NOMO-1 treated with DMSO at 0.1 percent for 48 hours (cell line): ENCODE data around the gene TAF3.

Experiments
- DNase-seq: peaks from one replicate; lab custom pipeline; 2025; ENCODE audit not compliant: unreplicated experiment; lab: John Stamatoyannopoulos, UW

The TAF3 gene

DNA sequence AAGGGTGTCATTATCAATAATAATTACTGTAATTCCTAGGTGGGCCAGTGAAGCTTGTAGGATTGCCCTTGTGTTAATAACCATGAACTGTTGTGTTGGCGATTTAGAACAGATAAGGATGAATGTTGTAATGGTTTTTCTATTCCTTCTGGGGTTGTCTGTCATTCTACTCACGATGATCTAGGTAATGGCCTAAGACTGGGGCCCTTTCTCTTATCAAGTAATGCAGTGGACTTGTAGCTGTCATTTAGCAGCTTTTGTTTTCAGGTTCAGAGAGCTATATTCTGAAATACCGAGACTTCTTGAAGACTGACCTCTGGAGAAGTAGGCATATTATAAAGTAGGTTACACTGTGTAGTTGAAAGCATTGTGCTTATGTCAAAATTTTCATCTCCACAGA is 110.2 kb downstream of the TAF3 start:
- no peak for DNase-seq

DNA sequence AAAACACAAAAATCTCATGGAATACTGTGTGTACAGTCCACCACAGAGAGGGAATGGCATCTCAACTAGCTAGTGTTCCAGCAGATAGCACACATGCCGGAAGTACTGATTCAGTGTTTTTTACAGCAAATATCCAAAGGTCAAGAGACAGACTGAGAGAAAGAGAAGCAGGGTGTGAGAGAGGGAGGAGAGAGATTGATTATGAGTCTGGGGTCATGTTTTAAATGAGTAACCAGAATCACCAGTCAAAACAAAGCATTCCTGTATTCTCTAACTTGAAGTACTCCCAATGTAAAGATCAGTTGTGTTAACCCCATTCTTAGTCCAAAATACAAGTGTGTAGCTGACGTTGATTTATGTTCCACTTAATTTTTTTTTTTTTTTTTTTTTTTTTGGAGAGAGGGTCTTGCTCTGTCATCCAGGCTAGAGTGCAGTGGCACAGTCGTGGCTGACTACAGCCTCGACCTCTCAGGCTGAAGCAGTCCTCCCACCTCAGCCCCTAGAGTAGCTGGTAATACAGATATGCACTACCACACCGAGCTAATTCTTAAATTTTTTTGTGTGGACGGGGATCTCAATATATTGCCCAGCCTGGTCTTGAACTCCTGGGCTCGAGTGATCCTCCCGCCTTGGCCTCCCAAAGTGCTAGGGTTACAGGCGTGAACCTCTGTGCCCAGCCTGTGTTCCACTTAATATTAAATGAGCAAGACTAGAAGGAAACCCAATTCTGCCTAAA is 114.2 kb downstream of the TAF3 start:
- no peak for DNase-seq

DNA sequence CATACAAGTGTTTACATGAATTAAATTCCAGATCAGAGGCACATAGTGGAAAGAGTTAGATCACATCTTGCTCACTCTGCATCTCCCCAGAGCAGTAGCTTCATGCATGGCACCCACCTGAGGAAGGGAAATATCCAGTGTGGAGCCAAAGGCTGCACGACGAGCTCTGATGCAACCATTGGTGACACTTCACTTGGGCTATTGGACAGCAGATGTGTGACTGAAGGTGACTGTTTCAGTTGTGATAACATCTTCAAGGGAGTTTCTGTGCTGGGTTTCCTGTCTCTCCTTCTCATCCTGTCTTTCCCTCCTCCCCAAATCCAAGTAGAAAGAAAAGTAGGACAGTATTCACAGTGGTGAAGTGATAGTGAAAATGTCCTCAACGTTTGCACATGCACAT is 115.0 kb downstream of the TAF3 start:
- DNase-seq, result no peak

DNA sequence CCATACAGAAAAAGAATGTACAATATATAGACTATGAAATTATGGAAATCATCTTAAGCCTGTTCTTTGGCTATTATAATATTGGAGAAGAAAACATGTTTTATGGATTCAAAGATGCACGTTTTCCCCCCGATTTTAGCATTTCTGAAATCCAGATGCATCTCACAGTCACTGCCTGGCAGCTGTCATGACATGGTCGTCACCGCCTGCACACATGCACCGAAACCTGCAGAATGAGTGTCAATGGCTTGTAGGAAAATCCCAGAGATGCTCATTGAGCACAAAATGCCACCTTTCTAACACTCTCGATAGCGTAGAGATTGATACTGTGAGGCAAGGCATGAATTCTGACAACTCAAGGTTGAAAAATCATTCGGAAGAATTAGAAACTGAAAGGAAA is 115.5 kb downstream of the TAF3 start:
- DNase-seq, result no peak

DNA sequence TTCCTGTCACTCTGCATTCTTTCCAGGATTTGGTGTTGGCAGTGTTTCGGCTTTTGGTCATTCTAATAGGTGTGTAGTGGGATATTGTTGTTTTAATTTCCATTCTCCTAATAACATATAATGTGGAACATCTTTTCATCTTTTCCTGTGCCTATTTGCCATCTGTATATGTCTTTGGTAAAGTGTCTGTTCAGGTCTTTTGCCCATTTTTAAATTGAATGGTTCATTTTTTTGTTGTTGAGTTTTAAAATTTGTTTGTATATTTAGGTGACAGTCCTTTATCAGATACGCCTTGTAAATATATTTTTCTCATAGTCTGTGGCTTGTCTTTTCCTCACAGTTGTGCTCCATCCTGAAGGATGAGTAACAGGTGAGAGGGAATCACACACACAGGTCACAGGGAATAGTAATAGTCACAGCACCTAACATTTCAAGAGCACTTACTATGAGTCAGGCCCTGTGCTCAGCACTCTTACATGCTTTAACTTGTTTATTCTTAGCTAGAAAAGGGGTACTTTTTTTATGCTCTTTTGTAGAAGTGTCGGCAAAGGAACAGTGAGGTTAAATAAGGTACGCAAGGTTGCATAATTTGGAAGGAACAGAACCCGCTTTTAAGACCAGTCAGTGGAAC is 119.1 kb downstream of the TAF3 start:
- no peak for DNase-seq

DNA sequence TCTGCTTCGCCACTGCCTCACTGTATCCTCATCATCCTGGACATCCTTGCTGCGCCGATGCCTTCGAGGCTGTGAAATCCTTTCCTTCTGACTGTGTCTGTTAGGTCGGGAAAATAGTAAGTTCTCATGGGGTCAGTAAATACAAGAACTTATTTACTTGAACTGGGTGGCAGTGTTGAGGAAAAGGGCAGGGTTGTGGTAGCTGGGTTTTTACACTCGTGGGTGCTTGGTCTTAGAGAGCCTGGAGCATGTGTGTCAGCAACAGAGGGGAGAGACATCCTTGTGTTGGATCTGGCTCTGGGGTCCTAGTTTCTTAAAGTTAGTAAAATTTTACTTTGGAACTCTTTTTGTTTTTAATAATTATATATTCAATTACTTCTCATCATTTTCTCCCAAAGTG is 123.3 kb downstream of the TAF3 start:
- no peak for DNase-seq

DNA sequence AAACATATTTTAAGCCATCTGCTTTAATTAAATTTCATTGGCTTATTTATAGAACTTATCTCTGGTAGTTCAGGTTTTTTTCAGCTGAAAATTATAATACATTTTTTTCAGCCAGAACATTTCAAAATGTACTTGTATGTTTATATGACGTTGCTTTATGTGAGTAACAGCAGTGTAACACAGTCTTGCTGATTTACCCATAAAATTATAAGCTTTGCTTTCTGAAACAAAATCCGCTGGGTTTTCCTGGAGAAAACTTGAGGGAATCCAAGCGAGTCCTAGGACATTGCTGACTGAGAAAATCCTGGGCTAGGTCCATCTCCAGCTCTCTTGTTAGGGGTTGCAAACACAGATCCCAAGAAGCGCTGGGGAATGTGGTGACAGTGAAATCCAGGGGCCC is 124.0 kb downstream of the TAF3 start:
- no peak for DNase-seq

DNA sequence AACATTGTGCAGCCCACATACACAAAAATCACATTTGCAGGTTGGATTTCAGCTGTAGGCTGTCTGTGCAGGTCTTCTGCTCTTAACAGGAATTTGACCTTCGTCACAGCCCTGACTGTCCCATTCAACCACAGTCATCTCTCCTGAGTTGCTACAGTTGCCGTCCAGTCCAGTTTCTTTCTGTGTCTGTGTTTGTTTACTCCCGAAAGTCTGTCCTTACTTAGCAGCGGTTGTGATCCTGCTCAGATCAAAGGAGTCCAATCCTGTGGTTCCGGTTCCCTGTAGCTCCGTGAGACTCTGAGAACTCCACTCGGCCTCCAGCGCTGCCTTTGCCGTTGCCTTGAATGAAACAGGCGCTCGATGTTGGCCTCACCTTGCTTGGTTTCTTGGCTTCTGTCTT is 124.6 kb downstream of the TAF3 start:
- DNase-seq, result no peak

DNA sequence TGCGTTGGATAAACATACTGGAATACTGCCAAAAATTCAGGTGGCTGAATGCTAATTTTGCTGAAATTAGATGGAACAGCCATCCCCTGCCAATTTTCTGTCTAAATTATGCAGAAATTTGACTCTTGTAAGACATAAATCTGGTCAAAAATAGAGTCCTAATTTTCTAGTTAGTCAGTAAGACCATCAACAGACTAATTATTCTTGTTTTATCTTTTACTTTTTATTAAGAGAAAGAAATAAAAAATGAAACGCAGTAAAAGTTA is 125.8 kb downstream of the TAF3 start:
- DNase-seq, result no peak

DNA sequence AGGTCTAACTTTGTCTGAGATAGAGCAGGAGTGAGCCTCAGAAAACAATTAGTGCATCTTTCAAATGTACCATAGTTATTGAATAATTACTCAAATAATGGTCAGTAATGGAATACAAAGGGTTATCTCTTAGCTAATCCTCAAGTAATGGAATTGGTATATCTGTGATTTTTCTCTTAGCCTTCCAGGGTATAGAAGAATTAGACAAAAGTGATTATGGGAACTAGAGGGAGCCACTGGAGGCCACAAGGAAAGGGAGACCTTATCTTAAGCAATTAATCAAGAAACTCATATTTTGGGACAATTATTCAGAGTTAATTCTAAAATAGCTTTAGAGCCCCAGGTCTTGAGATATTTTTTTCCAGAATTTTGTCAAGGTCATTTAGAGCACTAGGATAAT is 126.2 kb downstream of the TAF3 start:
- DNase-seq, result no peak

DNA sequence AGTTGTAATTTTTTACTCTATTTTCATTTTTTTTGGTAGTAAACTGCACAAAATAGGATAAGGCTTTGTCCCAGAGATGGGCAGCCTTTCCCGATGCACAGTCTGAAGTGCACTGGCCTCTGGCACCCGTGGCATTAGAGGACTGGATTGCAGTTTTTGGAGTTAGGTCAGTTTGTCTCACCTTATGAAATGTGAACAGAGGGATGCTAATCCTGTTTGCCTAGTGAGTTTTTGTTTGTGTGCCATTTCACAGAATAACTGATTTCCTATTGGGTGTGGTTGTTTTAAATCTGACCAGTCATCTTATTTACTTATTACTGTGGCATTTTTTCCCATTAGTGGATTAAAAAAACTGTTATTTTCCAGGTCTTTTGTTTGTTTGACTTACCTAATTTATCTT is 126.7 kb downstream of the TAF3 start:
- no peak for DNase-seq

DNA sequence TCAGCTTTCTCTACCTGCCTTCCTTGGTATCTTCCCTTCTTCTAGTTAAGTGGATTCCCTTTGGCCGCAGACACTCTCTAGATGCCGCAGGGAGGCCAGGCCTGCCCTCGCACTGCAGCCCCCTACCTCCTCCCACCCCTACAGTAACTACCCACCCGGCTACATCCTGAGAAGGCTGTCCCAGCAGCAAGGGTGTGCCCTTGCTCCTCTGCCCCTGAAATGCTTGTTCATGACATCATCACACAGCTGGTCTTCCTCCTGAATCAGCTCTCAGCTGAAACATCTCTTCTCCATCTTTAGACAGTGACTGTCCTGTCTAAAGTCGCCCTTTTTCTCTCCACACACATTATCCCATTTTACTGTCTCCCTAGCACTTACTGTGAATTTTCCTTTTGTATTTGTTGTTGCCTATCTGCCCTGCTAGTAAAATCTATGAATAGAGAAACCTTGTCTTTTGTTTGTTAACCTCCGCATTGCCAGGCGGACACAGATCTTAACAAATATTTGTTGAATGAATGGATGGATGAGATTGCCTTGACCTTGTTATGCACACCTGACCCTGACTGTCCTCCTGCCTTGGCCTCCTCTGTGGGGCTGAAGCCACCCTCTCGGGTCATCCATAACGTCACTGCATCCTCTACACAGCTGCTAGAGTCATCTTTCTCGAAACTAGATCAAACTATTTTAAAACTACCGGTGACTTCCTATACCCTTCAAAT is 127.3 kb downstream of the TAF3 start:
- no peak for DNase-seq

DNA sequence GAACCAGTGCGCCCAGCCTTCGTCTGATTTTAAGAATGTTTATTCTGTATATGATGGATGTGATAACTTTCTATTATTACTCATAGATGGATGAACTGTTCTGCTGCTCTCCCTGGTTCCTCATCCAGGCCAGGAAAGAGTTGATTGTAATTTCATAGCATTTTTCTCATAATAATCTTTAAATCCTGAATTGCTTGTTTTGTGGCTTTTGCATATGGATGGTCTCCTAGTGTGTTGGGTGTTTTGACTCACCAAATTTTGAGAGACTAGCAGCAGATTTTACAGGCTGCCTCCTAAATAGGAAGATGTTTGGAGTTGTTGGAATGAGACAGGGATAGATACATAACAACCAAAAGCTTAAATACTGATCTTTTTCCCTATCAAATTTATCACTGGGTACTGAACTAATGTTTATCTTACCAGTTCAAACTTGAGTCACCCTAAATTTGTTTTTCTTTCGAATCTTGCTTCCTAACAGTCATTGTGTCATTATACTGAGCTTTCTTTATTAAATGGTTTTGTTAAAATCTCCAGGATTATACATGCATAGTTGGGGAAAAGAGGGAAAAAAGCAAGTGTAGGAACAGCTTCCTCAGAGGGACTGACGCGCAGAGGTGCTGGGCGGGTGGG is 130.2 kb downstream of the TAF3 start:
- no peak for DNase-seq

DNA sequence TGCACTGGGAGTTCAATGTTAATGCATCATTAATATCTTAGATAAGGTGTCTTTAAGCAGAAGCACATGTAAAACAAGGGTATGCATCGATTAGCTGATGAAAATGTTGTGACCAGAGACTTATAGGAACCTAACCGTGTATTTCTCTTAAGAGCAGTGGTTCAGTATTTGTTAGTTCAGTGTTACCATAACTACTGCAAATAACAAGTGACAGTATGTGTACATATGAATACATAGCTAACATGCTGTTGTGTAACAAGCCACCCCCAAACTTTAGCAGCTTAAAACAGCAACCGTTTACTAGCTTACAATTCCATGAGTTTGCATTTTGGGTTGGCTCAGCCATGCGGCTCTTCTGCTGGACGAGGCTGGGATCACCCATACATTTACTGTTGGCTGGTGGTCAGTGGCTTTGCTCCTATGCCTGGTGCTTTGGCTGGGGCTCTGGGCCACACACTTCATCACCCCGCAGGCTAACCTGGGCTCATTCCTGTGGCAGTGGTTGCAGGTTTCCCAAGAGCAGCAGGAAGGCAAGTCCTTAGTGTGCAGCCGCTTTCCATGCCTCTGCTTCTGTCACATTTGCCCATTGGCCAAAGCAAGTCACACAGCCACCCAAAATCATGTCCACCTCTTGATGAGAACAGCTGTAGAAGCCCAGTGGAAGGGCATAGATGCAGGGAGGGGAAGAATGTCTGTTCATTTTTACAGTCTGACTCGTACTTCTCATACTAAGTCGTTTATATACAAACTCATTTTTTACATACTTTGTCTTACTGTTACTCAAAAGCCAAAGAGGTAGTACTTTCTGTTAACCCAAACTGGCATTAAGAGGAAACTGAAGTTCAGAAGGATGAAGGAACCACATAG is 132.9 kb downstream of the TAF3 start:
- no peak for DNase-seq

DNA sequence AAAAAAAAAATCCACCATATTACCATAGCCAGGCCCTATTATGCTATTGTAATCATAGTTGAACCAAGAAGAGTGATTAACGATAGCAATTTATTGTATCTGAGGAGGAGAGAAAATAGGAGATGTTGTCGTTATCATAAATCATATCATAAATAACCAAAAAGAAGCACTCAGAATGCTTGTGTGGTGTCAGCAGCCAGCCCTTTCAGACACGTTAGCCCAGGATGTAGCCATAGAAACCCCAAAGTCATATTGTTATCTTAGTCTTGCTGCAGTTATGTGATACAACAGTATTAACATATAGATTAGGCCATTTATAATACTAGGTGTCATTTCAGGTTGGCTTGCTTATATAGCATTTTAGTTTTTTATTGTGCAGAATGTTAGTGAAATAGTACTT is 134.0 kb downstream of the TAF3 start:
- DNase-seq, result no peak

DNA sequence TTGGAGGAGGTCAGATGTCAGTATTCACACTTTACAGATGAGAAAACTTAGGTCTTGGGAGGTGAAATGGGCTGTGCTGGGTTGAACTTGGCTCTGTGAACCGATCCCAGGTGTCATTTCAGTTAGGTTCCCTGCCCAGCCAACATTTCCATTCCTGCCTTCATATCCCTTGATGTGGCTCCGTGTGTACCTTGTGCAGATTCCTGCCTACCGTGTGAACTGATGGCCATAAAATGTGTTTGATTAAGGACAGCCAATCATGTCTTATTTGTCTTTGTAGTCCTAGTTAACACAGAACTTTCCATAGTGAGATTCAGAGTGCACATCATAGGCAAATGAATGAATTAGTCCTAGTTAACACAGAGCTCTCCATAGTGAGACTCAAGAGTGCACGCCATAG is 135.1 kb downstream of the TAF3 start:
- no peak for DNase-seq

DNA sequence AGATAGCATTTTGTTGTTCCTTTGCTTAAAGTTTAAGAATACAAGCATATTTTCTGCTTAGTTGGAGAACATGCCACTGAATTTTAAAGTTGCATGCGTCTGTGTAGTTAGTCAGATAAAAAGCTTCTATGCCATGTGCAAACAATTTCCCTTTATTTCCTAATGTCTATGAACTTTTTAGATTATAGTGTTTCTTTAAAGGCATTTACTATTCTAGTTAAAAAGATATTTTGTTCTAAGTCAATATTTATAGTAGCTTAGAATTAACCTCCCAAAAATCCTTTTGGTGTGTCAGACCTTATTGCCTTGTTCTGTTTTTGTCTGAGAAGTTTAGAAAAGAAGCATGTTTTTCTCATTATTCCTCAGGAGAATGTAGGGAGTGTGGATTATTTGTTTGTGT is 137.1 kb downstream of the TAF3 start:
- DNase-seq, result no peak

DNA sequence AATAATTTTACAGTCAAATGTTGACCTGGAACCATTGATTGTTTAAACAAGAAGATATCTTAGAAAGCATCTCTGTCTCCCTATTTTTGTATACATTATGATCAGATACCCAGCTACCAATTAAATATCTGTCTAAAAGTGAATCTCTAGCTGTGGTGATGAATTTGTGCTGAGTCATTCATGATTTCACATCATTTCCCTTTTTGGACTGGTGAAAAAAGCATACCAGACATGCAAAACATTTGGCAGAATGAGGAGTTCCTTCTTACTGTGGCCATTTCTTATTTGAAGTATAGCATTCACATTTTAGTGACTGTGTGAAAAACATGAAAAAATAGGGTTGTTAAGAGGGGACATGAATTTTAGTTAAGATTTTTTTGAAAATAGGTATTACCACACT is 138.2 kb downstream of the TAF3 start:
- peak; percentile 81 for DNase-seq

DNA sequence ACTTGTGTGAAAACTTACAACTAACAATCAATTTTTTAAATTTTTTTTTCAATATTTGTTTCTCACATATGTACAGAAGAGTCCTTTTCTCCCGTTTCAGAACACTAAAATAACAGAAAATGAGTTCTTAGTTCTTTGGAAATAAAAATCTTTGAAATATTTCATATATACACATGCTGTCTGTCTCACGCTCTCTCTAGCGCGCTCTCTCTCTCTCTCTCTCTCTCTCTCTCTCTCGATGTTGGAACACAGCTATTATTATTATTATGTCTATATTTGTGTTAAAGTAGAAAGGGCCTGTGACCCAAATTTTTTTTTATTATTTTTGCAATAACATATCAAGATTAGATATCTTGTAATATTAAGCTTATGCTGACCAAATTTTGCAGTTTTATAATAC is 139.3 kb downstream of the TAF3 start:
- DNase-seq, result no peak

DNA sequence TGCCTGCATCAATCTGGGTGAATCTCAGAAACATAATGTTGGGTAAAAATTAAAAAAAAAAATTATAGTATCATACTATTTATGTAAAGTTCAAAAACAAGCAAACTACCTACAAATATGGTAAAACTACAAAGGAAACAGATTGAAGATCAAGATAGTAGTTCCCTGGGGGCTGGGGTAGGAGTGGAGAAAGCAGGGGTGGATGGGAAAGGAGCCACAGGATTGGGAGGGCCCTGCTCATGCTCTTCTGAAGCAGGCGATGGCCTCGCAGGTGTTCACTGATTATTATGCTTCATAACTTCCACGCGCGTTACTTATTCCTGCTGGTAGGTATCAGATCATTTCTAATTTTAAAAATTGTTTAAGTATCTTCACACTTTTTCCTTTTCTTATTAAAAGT is 140.1 kb downstream of the TAF3 start:
- no peak for DNase-seq

DNA sequence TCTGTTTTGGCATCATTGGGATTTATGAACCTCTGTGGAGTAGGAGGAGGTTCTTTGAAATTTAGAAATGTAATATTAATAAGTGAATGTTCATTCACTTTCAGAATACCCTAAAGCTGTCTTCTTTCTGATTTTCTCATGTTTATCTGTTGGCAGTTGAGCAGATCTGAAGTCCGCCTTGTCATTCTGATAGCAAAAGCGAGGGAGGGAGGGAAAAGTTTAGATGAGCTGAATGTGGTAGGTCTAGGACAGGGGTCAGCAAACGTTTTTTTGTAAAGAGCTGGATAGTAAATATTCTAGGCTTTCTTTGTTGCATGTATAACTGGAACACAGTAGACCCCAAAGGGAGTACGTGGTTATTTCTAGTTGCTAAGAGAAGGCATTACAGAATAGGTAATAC is 141.8 kb downstream of the TAF3 start:
- DNase-seq, result no peak
